IPS-15b (cell line): ENCODE measurements around the gene AURKA.
"Not testable (repeated sequence)": the region's sequence is repeated elsewhere in the genome, so short reads cannot be mapped to it uniquely, and the experiment has no call there.

Experiments used
- H3K27me3 ChIP-seq: one replicate; pipeline ENCODE4 v1.6.1; 2013; ENCODE audit warnings: low read length; ENCODE audit not compliant: control insufficient read depth, insufficient read depth
- H3K36me3 ChIP-seq: one replicate; pipeline ENCODE4 v1.6.1; 2013; ENCODE audit warnings: low read length; ENCODE audit not compliant: control insufficient read depth, insufficient read depth
- H3K4me1 ChIP-seq: one replicate; pipeline ENCODE4 v1.6.1; 2013; ENCODE audit warnings: mild to moderate bottlenecking, low read length; ENCODE audit not compliant: control insufficient read depth, insufficient read depth
- H3K4me3 ChIP-seq: one replicate; pipeline ENCODE4 v1.5.1; 2013; ENCODE audit warnings: low read depth, low read length
- H3K9ac ChIP-seq: one replicate; pipeline ENCODE4 v1.6.1; 2013; ENCODE audit warnings: low read depth, mild to moderate bottlenecking, low read length
- H3K9me3 ChIP-seq: one replicate; pipeline ENCODE4 v1.6.1; 2013; ENCODE audit warnings: mild to moderate bottlenecking, low read length; ENCODE audit not compliant: control insufficient read depth, insufficient read depth

The AURKA gene

GRCh38 chr20:56406910-56407309 lies 14.9 kb upstream of the AURKA start:
- no peaks in the 10 kb centered on the region for H3K4me1 ChIP-seq
- H3K9me3 ChIP-seq = no peaks in the 10 kb centered on the region
- H3K36me3 ChIP-seq = peaks cover 25% of the 10 kb centered on the region
- H3K9ac ChIP-seq = no peak overlapping the region
- H3K27me3 ChIP-seq = no peaks in the 10 kb centered on the region
- H3K4me3 ChIP-seq = no peak overlapping the region

DNA sequence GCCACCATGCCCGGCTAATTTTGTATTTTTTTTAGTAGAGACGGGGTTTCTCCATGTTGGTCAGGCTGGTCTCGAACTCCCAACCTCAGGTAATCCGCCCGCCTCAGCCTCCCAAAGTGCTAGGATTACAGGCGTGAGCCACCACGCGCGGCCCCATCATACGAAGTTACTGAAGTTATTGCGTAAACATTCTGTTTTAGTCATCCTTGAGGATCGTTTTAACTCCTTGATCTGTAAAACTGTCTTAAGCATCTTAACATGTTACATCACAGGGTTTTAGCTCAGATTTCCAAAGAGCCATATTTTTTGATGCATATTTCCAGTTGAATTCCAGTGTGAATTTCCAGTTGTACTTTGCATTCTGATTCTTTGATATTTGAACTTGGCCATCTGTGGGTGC lies 13.3 kb upstream of the AURKA start:
- not testable (repeated sequence) for H3K4me3 ChIP-seq, H3K9me3 ChIP-seq, H3K27me3 ChIP-seq, H3K4me1 ChIP-seq, H3K9ac ChIP-seq
- peaks cover 33% of the 10 kb centered on the region for H3K36me3 ChIP-seq

DNA sequence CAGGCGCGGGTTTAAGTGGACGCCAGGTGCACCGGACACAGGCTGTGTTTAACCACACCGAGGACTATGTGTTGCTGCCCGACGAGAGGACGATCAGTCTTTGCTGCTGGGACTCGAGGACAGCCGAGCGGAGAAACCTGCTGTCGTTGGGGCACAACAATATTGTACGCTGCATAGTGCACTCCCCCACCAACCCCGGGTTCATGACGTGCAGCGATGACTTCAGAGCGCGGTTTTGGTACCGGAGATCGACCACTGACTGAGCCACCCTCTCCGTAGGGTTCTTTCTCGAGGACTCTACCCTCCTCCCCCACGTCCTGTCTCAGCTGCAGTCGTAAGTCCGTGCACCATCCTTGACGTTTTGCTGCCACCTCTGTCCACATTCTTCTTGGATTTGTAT lies 11.4 kb upstream of the AURKA start:
- H3K27me3 ChIP-seq = no peaks in the 10 kb centered on the region
- H3K36me3 ChIP-seq = peaks cover 44% of the 10 kb centered on the region
- H3K4me3 ChIP-seq = no peak overlapping the region
- no peaks in the 10 kb centered on the region for H3K4me1 ChIP-seq
- no peaks in the 10 kb centered on the region for H3K9me3 ChIP-seq
- H3K9ac ChIP-seq = no peak overlapping the region

- Histone ChIP-seq H3K36me3 (peaks cover 52% of the 10 kb centered on the region), H3K9ac (no peak overlapping the region), H3K27me3 (no peaks in the 10 kb centered on the region), H3K4me3 (no peak overlapping the region), H3K9me3 (no peaks in the 10 kb centered on the region), H3K4me1 (no peaks in the 10 kb centered on the region)
Measured at GRCh38 chr20:56400001-56400640, 8.1 kb upstream of the AURKA start.

- Histone ChIP-seq H3K36me3 (peaks cover 33% of the 10 kb centered on the region), H3K4me1 (no peaks in the 10 kb centered on the region), H3K9me3 (no peaks in the 10 kb centered on the region), H3K27me3 (no peaks in the 10 kb centered on the region), H3K9ac (no peak overlapping the region), H3K4me3 (no peak overlapping the region)
Measured at GRCh38 chr20:56395166-56395565, 3.2 kb upstream of the AURKA start.

GRCh38 chr20:56393653-56394052 lies 1.6 kb upstream of the AURKA start:
- H3K9ac ChIP-seq = peak overlapping the region; percentile 61
- peaks cover 30% of the 10 kb centered on the region for H3K36me3 ChIP-seq

GRCh38 chr20:56392881-56393482 lies 967 bp upstream of the AURKA start:
- Histone ChIP-seq H3K4me3 (peak overlapping the region; percentile 96), H3K27me3 (no peaks in the 10 kb centered on the region), H3K36me3 (peaks cover 26% of the 10 kb centered on the region), H3K4me1 (no peaks in the 10 kb centered on the region), H3K9me3 (no peaks in the 10 kb centered on the region), H3K9ac (peak overlapping the region; percentile 80)

More at GRCh38 chr20:56393653-56394052, 1.6 kb upstream of the AURKA start:
- Histone ChIP-seq H3K9me3 (no peaks in the 10 kb centered on the region), H3K4me1 (no peaks in the 10 kb centered on the region), H3K27me3 (no peaks in the 10 kb centered on the region), H3K4me3 (peak overlapping the region; percentile 96)

- Histone ChIP-seq H3K27me3 (no peaks in the 10 kb centered on the region), H3K9ac (peak overlapping the region; percentile 84), H3K9me3 (no peaks in the 10 kb centered on the region), H3K4me3 (peak overlapping the region; percentile 96), H3K4me1 (no peaks in the 10 kb centered on the region), H3K36me3 (peaks cover 16% of the 10 kb centered on the region)
Measured at GRCh38 chr20:56391596-56392131, 351 bp downstream of the AURKA start.

DNA sequence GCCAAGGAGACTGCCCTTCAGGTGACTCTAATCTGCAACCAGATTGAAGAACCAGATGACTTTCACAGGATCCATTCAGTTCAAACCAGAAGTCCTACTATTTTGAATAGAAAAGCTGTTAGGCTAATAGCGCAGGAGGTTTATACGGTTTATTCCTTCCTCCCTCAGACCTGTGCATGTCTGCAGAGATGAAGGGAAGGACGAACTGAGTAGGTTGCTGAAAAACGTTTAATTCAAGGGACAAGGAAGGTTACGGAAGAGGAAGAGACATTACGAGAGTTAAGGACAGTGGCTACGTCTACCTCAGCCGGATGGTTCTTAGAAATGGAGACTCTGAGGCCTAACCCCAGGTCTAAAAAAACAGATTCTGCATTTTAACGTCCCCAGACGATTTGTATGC lies 978 bp downstream of the AURKA start:
- peaks cover 16% of the 10 kb centered on the region for H3K36me3 ChIP-seq

DNA sequence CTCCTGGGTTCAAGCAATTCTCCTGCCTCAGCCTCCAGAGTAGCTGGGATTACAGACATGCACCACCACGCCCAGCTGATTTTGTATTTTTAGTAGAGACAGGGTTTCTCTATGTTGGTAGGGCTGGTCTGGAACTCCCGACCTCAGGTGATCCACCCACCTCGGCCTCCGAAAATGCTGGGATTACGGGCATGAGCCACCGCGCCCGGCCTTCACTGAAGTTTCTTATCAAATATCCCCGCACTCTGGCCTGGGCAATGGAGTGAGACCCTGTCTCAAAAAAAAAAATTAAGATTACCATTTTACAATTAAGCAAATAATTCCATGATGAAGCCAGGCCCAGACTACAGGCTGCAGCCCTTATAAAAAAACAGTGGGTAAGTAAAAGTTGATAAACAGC lies 1.6 kb downstream of the AURKA start:
- not testable (repeated sequence) for H3K27me3 ChIP-seq, H3K9ac ChIP-seq, H3K9me3 ChIP-seq, H3K4me1 ChIP-seq
- peaks cover 14% of the 10 kb centered on the region for H3K36me3 ChIP-seq
- peak overlapping the region; percentile 96 for H3K4me3 ChIP-seq

More for the DNA sequence above, 978 bp downstream of the AURKA start:
- Histone ChIP-seq H3K9me3 (no peaks in the 10 kb centered on the region), H3K27me3 (no peaks in the 10 kb centered on the region), H3K4me1 (no peaks in the 10 kb centered on the region), H3K9ac (peak overlapping the region; percentile 84), H3K4me3 (peak overlapping the region; percentile 96)

- peaks cover 17% of the 10 kb centered on the region for H3K36me3 ChIP-seq
- peak overlapping the region; percentile 14 for H3K9ac ChIP-seq
- H3K4me3 ChIP-seq = no peak overlapping the region
- H3K9me3 ChIP-seq = no peaks in the 10 kb centered on the region
- H3K27me3 ChIP-seq = no peaks in the 10 kb centered on the region
- H3K4me1 ChIP-seq = no peaks in the 10 kb centered on the region
Measured at GRCh38 chr20:56389807-56390206, 2.2 kb downstream of the AURKA start.

- Histone ChIP-seq H3K9me3 (no peaks in the 10 kb centered on the region), H3K4me1 (no peaks in the 10 kb centered on the region), H3K36me3 (peaks cover 20% of the 10 kb centered on the region), H3K27me3 (no peaks in the 10 kb centered on the region), H3K4me3 (no peak overlapping the region), H3K9ac (no peak overlapping the region)
Measured at GRCh38 chr20:56388882-56389281, 3.1 kb downstream of the AURKA start.
